Neural crest cell (in vitro differentiated cells): ENCODE results near the gene PILRB. TPM values are rescaled to one million over a fixed set of nuclear protein-coding genes. Genes with fewer than 3 reads are reported as not detected.
A peak's percentile ranks its signal among the peaks of the same experiment; 100 is the strongest.

ENCODE experiments used
- DNase-seq: peaks from one replicate; pipeline ENCODE4 v3.0.0; 2021; ENCODE audit warnings: low read depth, mixed read lengths, low spot score
- H3K27ac Mint-ChIP-seq: one replicate; pipeline ENCODE4 v1.8.0; 2021; ENCODE audit warnings: mild to moderate bottlenecking, mixed read lengths; ENCODE audit not compliant: unreplicated experiment
- H3K27me3 Mint-ChIP-seq: 2 replicates; pipeline ENCODE4 v1.8.0; 2021; ENCODE audit warnings: low read depth, mild to moderate bottlenecking, mixed read lengths
- H3K36me3 Mint-ChIP-seq: 2 replicates; pipeline ENCODE4 v1.8.0; 2021; ENCODE audit warnings: low read depth, mild to moderate bottlenecking, mixed read lengths
- H3K4me1 Mint-ChIP-seq: 2 replicates; pipeline ENCODE4 v1.8.0; 2021; ENCODE audit warnings: mixed read lengths
- H3K4me3 Mint-ChIP-seq: one replicate; pipeline ENCODE4 v1.8.0; 2021; ENCODE audit warnings: mild to moderate bottlenecking, mixed read lengths
- H3K9me3 Mint-ChIP-seq: 2 replicates; pipeline ENCODE4 v1.8.0; 2021; ENCODE audit warnings: mixed read lengths
- total RNA-seq: library from RNA; stranded (reverse); gene quantifications from 2 replicates; pipeline ENCODE4 v1.2.1, GENCODE V29; 2021
- TF ChIP-seq, protein P1 (sequence below): fragments of 200-600 bp; sonication (generic); conservative IDR thresholded peaks from 2 replicates; pipeline ENCODE4 v1.5.0; 2021; ENCODE audit warnings: antibody characterized with exemption, mild to moderate bottlenecking

Gene PILRB
- total RNA-seq, 1 donor from 2014 or later, result 36.5 TPM

DNA sequence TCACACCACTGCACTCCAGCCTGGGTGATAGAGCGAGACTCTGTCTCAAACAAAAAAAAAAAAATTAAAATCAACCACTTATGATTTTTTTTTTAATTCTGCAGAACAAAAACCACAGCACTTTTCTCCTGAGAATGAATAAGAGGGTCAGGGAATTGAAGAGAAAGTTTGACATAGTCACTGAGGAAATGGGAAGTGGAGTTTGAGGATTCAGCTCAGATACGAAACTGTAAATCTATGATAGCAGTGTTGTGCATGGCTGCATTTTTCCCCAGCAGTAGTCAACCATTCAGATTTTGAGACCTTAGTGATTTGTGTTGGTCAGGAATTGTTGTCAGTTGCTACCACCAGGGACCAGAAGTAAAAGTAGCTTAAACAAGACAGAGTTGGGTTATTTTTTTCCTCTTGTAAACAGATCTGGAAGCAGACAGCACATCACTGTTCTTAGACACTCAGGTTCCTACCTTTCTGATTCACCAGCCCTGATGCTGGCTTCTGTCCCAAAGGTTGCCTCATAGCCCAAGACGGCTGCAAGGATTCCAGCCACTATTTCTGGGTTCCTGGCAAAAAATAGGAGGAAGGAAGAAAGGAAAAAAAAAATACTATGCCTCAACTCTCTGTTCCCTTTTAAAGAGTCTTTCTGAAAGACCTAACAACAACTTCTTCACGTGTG lies 35.5 kb downstream of the PILRB start:
- Mint-ChIP-seq H3K9me3 (no peaks in the 10 kb centered on the region), H3K27ac (no peak overlapping the region), H3K36me3 (no peaks in the 10 kb centered on the region), H3K4me1 (no peaks in the 10 kb centered on the region), H3K4me3 (no peak overlapping the region), H3K27me3 (peaks cover 21% of the 10 kb centered on the region)
- TF ChIP-seq, protein P1, sequence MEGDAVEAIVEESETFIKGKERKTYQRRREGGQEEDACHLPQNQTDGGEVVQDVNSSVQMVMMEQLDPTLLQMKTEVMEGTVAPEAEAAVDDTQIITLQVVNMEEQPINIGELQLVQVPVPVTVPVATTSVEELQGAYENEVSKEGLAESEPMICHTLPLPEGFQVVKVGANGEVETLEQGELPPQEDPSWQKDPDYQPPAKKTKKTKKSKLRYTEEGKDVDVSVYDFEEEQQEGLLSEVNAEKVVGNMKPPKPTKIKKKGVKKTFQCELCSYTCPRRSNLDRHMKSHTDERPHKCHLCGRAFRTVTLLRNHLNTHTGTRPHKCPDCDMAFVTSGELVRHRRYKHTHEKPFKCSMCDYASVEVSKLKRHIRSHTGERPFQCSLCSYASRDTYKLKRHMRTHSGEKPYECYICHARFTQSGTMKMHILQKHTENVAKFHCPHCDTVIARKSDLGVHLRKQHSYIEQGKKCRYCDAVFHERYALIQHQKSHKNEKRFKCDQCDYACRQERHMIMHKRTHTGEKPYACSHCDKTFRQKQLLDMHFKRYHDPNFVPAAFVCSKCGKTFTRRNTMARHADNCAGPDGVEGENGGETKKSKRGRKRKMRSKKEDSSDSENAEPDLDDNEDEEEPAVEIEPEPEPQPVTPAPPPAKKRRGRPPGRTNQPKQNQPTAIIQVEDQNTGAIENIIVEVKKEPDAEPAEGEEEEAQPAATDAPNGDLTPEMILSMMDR, result no peak
- no peak for DNase-seq

GRCh38 chr7:100394077-100394476 lies 36.2 kb downstream of the PILRB start:
- H3K36me3 Mint-ChIP-seq, result no peaks in the 10 kb centered on the region
- H3K27me3 Mint-ChIP-seq, result peaks cover 23% of the 10 kb centered on the region
- TF ChIP-seq, protein P1, result no peak
- H3K4me1 Mint-ChIP-seq, result no peaks in the 10 kb centered on the region
- H3K4me3 Mint-ChIP-seq, result no peak overlapping the region
- H3K27ac Mint-ChIP-seq, result no peak overlapping the region
- no peaks in the 10 kb centered on the region for H3K9me3 Mint-ChIP-seq
- no peak for DNase-seq

DNA sequence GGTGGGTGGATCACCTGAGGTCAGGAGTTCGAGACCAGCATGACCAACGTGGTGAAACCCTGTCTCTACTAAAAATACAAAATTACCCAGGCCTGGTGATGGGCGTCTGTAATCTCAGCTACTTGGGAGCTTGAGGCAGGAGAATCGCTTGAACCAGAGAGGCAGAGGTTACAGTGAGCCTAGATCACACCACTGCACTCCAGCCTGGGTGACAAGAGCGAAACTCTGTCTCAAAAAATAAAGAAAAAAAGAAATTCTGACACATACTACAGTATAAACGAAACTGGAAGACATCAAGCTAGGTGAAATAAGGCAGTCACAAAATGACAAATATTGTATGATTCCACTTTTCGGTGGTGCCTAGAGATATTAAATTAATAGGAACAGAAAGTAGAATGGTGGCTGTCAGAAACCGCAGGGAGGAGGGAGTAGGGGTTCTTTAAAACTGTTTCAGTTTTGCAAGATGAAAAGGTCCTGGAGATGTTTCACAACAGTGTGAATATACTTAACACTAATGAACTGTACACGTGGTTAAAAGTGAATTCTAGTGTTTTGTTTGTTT lies 38.6 kb downstream of the PILRB start:
- Mint-ChIP-seq H3K36me3 (no peaks in the 10 kb centered on the region), H3K27me3 (peaks cover 23% of the 10 kb centered on the region), H3K9me3 (no peaks in the 10 kb centered on the region), H3K4me3 (no peak overlapping the region), H3K27ac (no peak overlapping the region), H3K4me1 (no peaks in the 10 kb centered on the region)
- TF ChIP-seq, protein P1, result no peak
- no peak for DNase-seq

DNA sequence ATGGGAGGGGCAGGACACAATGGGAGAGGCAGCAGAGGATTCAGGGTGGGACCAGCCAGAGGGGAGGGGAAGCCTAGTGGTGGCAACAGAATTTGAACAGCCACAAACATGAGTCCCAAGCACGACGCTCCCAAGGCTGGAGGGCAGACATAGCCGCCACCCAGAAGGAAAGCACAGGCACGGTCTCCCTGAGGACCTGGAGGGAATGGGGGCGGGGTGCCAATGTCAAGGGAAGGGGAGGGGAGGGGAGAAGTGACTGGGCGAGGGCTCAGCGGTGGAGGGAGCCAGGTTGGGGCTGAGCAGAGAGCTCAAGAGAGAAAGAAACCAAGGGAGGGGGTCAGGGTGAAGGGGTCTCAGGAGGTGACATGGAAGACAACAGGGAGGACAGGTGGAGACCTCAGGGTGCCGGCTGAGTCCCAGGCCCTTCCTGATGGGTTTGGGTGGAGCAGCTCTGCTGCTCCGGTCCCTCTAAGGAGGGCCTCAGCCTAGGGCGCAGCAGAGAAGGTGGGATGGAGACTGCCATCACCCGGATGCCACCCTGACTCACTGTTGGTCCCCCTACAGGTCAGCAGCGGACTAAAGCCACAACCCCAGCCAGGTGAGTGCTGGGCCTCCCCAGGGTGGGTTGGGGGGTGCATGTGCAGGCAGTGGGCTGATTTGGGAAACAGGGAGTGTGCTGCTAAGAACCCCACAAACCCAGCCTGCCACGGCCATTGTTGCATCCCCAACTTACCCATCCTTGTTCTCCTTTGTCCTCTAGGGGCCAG lies 39.6 kb downstream of the PILRB start:
- Mint-ChIP-seq H3K4me3 (no peak overlapping the region), H3K27ac (no peak overlapping the region), H3K27me3 (peaks cover 24% of the 10 kb centered on the region), H3K36me3 (no peaks in the 10 kb centered on the region), H3K4me1 (no peaks in the 10 kb centered on the region), H3K9me3 (no peaks in the 10 kb centered on the region)
- no peak for DNase-seq
- TF ChIP-seq, protein P1, result no peak

- TF ChIP-seq, protein P1, result no peak
- Mint-ChIP-seq H3K27ac (peak overlapping the region; percentile 81), H3K27me3 (peaks cover 24% of the 10 kb centered on the region), H3K4me3 (no peak overlapping the region), H3K36me3 (no peaks in the 10 kb centered on the region), H3K4me1 (no peaks in the 10 kb centered on the region), H3K9me3 (no peaks in the 10 kb centered on the region)
- DNase-seq, result no peak
Observed at GRCh38 chr7:100398239-100398638, 40.3 kb downstream of the PILRB start.
